ENCODE measurements around the gene ADAM8.
"Not testable (repeated sequence)": the region's sequence is repeated elsewhere in the genome, so short reads cannot be mapped to it uniquely, and the experiment has no call there.

ADAM8 gene

GRCh38 chr10:133271521-133272300, 5.0 kb downstream of the ADAM8 start:
- Histone ChIP-seq H3K9ac (ENCODE audit: low read length) (no peak overlapping the region), H3K4me1 (ENCODE audit: control insufficient read depth, insufficient read depth, low read length) (no peaks in the 10 kb centered on the region), H3K27me3 (replicated peaks; ENCODE audit: control insufficient read depth, insufficient read depth, low read length) (peaks cover 8% of the 10 kb centered on the region), H3K9me3 (ENCODE audit: control insufficient read depth, low read length) (no peaks in the 10 kb centered on the region), H3K36me3 (ENCODE audit: control insufficient read depth, insufficient read depth, low read length, severe bottlenecking) (no peaks in the 10 kb centered on the region), H3K4me3 (ENCODE audit: low read length) (no peak overlapping the region)
- no peak for DNase-seq (ENCODE audit: low read depth)

- Histone ChIP-seq H3K27me3 (replicated peaks; ENCODE audit: control insufficient read depth, insufficient read depth, low read length) (peaks cover 2% of the 10 kb centered on the region), H3K9ac (ENCODE audit: low read length) (no peak overlapping the region), H3K4me1 (ENCODE audit: control insufficient read depth, insufficient read depth, low read length) (peaks cover 6% of the 10 kb centered on the region), H3K4me3 (ENCODE audit: low read length) (no peak overlapping the region), H3K9me3 (ENCODE audit: control insufficient read depth, low read length) (no peaks in the 10 kb centered on the region), H3K36me3 (ENCODE audit: control insufficient read depth, insufficient read depth, low read length, severe bottlenecking) (no peaks in the 10 kb centered on the region)
- no peak for DNase-seq (ENCODE audit: low read depth)
These were observed 5.8 kb downstream of the ADAM8 start for GRCh38 chr10:133270773-133271297.

- H3K9ac ChIP-seq (ENCODE audit: low read length) = no peak overlapping the region
- H3K36me3 ChIP-seq (ENCODE audit: control insufficient read depth, insufficient read depth, low read length, severe bottlenecking) = no peaks in the 10 kb centered on the region
- H3K27me3 ChIP-seq (replicated peaks; ENCODE audit: control insufficient read depth, insufficient read depth, low read length) = no peaks in the 10 kb centered on the region
- no peak for DNase-seq (ENCODE audit: low read depth)
- H3K4me1 ChIP-seq (ENCODE audit: control insufficient read depth, insufficient read depth, low read length) = peaks cover 12% of the 10 kb centered on the region
- no peaks in the 10 kb centered on the region for H3K9me3 ChIP-seq (ENCODE audit: control insufficient read depth, low read length)
- H3K4me3 ChIP-seq (ENCODE audit: low read length) = no peak overlapping the region
These were observed 6.5 kb downstream of the ADAM8 start for GRCh38 chr10:133270204-133270603.

- H3K4me1 ChIP-seq (ENCODE audit: control insufficient read depth, insufficient read depth, low read length) = peaks cover 12% of the 10 kb centered on the region
- H3K4me3 ChIP-seq (ENCODE audit: low read length) = no peak overlapping the region
- H3K36me3 ChIP-seq (ENCODE audit: control insufficient read depth, insufficient read depth, low read length, severe bottlenecking) = no peaks in the 10 kb centered on the region
- no peaks in the 10 kb centered on the region for H3K9me3 ChIP-seq (ENCODE audit: control insufficient read depth, low read length)
- H3K9ac ChIP-seq (ENCODE audit: low read length) = no peak overlapping the region
- no peak for DNase-seq (ENCODE audit: low read depth)
- H3K27me3 ChIP-seq (replicated peaks; ENCODE audit: control insufficient read depth, insufficient read depth, low read length) = no peaks in the 10 kb centered on the region
These were observed 7.3 kb downstream of the ADAM8 start for GRCh38 chr10:133269367-133269766.

- H3K9me3 ChIP-seq (ENCODE audit: control insufficient read depth, low read length) = no peaks in the 10 kb centered on the region
- no peak overlapping the region for H3K4me3 ChIP-seq (ENCODE audit: low read length)
- peaks cover 12% of the 10 kb centered on the region for H3K4me1 ChIP-seq (ENCODE audit: control insufficient read depth, insufficient read depth, low read length)
- no peak overlapping the region for H3K9ac ChIP-seq (ENCODE audit: low read length)
- no peak for DNase-seq (ENCODE audit: low read depth)
- no peaks in the 10 kb centered on the region for H3K27me3 ChIP-seq (replicated peaks; ENCODE audit: control insufficient read depth, insufficient read depth, low read length)
- no peaks in the 10 kb centered on the region for H3K36me3 ChIP-seq (ENCODE audit: control insufficient read depth, insufficient read depth, low read length, severe bottlenecking)
These were observed 8.1 kb downstream of the ADAM8 start for GRCh38 chr10:133268532-133268931.

- Histone ChIP-seq H3K4me3 (ENCODE audit: low read length) (no peak overlapping the region), H3K36me3 (ENCODE audit: control insufficient read depth, insufficient read depth, low read length, severe bottlenecking) (no peaks in the 10 kb centered on the region), H3K9me3 (ENCODE audit: control insufficient read depth, low read length) (no peaks in the 10 kb centered on the region), H3K4me1 (ENCODE audit: control insufficient read depth, insufficient read depth, low read length) (peaks cover 12% of the 10 kb centered on the region), H3K27me3 (replicated peaks; ENCODE audit: control insufficient read depth, insufficient read depth, low read length) (no peaks in the 10 kb centered on the region), H3K9ac (ENCODE audit: low read length) (no peak overlapping the region)
- DNase-seq (ENCODE audit: low read depth) = no peak
These were observed 8.8 kb downstream of the ADAM8 start for GRCh38 chr10:133267829-133268228.

GRCh38 chr10:133267293-133267692, 9.4 kb downstream of the ADAM8 start:
- H3K9ac ChIP-seq (ENCODE audit: low read length) = no peak overlapping the region
- no peaks in the 10 kb centered on the region for H3K9me3 ChIP-seq (ENCODE audit: control insufficient read depth, low read length)

GRCh38 chr10:133266056-133266795, 10.4 kb downstream of the ADAM8 start:
- Histone ChIP-seq H3K36me3 (ENCODE audit: control insufficient read depth, insufficient read depth, low read length, severe bottlenecking) (no peaks in the 10 kb centered on the region), H3K4me1 (ENCODE audit: control insufficient read depth, insufficient read depth, low read length) (peaks cover 13% of the 10 kb centered on the region), H3K27me3 (replicated peaks; ENCODE audit: control insufficient read depth, insufficient read depth, low read length) (no peaks in the 10 kb centered on the region), H3K4me3 (ENCODE audit: low read length) (no peak overlapping the region), H3K9me3 (ENCODE audit: control insufficient read depth, low read length) (no peaks in the 10 kb centered on the region), H3K9ac (ENCODE audit: low read length) (peak overlapping the region; percentile 20)
- DNase-seq (ENCODE audit: low read depth) = no peak

More at GRCh38 chr10:133267293-133267692, 9.4 kb downstream of the ADAM8 start:
- no peak for DNase-seq (ENCODE audit: low read depth)
- peaks cover 12% of the 10 kb centered on the region for H3K4me1 ChIP-seq (ENCODE audit: control insufficient read depth, insufficient read depth, low read length)
- no peaks in the 10 kb centered on the region for H3K36me3 ChIP-seq (ENCODE audit: control insufficient read depth, insufficient read depth, low read length, severe bottlenecking)
- H3K27me3 ChIP-seq (replicated peaks; ENCODE audit: control insufficient read depth, insufficient read depth, low read length) = no peaks in the 10 kb centered on the region
- H3K4me3 ChIP-seq (ENCODE audit: low read length) = no peak overlapping the region

- not testable (repeated sequence) for DNase-seq (ENCODE audit: low read depth); H3K4me3 ChIP-seq (ENCODE audit: low read length); H3K9me3 ChIP-seq (ENCODE audit: control insufficient read depth, low read length); H3K27me3 ChIP-seq (replicated peaks; ENCODE audit: control insufficient read depth, insufficient read depth, low read length); H3K36me3 ChIP-seq (ENCODE audit: control insufficient read depth, insufficient read depth, low read length, severe bottlenecking); H3K9ac ChIP-seq (ENCODE audit: low read length)
- H3K4me1 ChIP-seq (ENCODE audit: control insufficient read depth, insufficient read depth, low read length) = peaks cover 21% of the 10 kb centered on the region
These were observed 11.6 kb downstream of the ADAM8 start for GRCh38 chr10:133265052-133265451.

GRCh38 chr10:133264461-133264860, 12.2 kb downstream of the ADAM8 start:
- Histone ChIP-seq H3K9ac (ENCODE audit: low read length) (no peak overlapping the region), H3K4me1 (ENCODE audit: control insufficient read depth, insufficient read depth, low read length) (peaks cover 26% of the 10 kb centered on the region), H3K36me3 (ENCODE audit: control insufficient read depth, insufficient read depth, low read length, severe bottlenecking) (no peaks in the 10 kb centered on the region), H3K4me3 (ENCODE audit: low read length) (no peak overlapping the region), H3K9me3 (ENCODE audit: control insufficient read depth, low read length) (no peaks in the 10 kb centered on the region), H3K27me3 (replicated peaks; ENCODE audit: control insufficient read depth, insufficient read depth, low read length) (no peaks in the 10 kb centered on the region)
- no peak for DNase-seq (ENCODE audit: low read depth)

GRCh38 chr10:133263674-133264073, 13.0 kb downstream of the ADAM8 start:
- no peaks in the 10 kb centered on the region for H3K9me3 ChIP-seq (ENCODE audit: control insufficient read depth, low read length)

More at GRCh38 chr10:133263674-133264073, 13.0 kb downstream of the ADAM8 start:
- Histone ChIP-seq H3K4me1 (ENCODE audit: control insufficient read depth, insufficient read depth, low read length) (peaks cover 33% of the 10 kb centered on the region), H3K36me3 (ENCODE audit: control insufficient read depth, insufficient read depth, low read length, severe bottlenecking) (no peaks in the 10 kb centered on the region), H3K9ac (ENCODE audit: low read length) (no peak overlapping the region), H3K27me3 (replicated peaks; ENCODE audit: control insufficient read depth, insufficient read depth, low read length) (no peaks in the 10 kb centered on the region), H3K4me3 (ENCODE audit: low read length) (no peak overlapping the region)
- no peak for DNase-seq (ENCODE audit: low read depth)

All from adipocyte (in vitro differentiated cells).